HG02840 (cell line): ENCODE results near the gene MMD2.

ENCODE experiments used
- ATAC-seq: cut with Tn5 transposase; IDR thresholded peaks from one replicate; pipeline ENCODE4 v1.9.1; 2021; ENCODE audit warnings: mild to moderate bottlenecking, moderate library complexity, moderate number of reproducible peaks; ENCODE audit not compliant: unreplicated experiment, low FRiP score

The MMD2 gene

GRCh38 chr7:4959893-4960292, 906 bp upstream of the MMD2 start:
- ATAC-seq, result no peak

- no peak for ATAC-seq
Measured at GRCh38 chr7:4959306-4959705, 319 bp upstream of the MMD2 start.

GRCh38 chr7:4957847-4958476, 1.0 kb downstream of the MMD2 start:
- no peak for ATAC-seq

- peak; percentile 63 for ATAC-seq
Measured at GRCh38 chr7:4951903-4952636, 6.9 kb downstream of the MMD2 start.

- no peak for ATAC-seq
Measured at GRCh38 chr7:4951304-4951703, 7.7 kb downstream of the MMD2 start.

- no peak for ATAC-seq
Measured at GRCh38 chr7:4948402-4948801, 10.6 kb downstream of the MMD2 start.

GRCh38 chr7:4945949-4946348, 13.0 kb downstream of the MMD2 start:
- no peak for ATAC-seq

GRCh38 chr7:4944939-4945338, 14.0 kb downstream of the MMD2 start:
- ATAC-seq, result no peak

GRCh38 chr7:4943297-4943696, 15.7 kb downstream of the MMD2 start:
- ATAC-seq, result no peak

GRCh38 chr7:4939971-4940728, 18.8 kb downstream of the MMD2 start:
- no peak for ATAC-seq

GRCh38 chr7:4937411-4937810, 21.6 kb downstream of the MMD2 start:
- ATAC-seq, result no peak

GRCh38 chr7:4934419-4935025, 24.5 kb downstream of the MMD2 start:
- ATAC-seq, result no peak

- ATAC-seq, result no peak
Measured at GRCh38 chr7:4931943-4932342, 27.0 kb downstream of the MMD2 start.

- ATAC-seq, result no peak
Measured at GRCh38 chr7:4929005-4929404, 30.0 kb downstream of the MMD2 start.

GRCh38 chr7:4928445-4928844, 30.5 kb downstream of the MMD2 start:
- no peak for ATAC-seq

- ATAC-seq, result no peak
Measured at GRCh38 chr7:4919969-4920766, 38.8 kb downstream of the MMD2 start.

GRCh38 chr7:4916113-4916512, 42.9 kb downstream of the MMD2 start:
- ATAC-seq, result no peak

GRCh38 chr7:4911111-4911828, 47.7 kb downstream of the MMD2 start:
- no peak for ATAC-seq

GRCh38 chr7:4906682-4907081, 52.3 kb downstream of the MMD2 start:
- ATAC-seq, result no peak

GRCh38 chr7:4905171-4905570, 53.8 kb downstream of the MMD2 start:
- ATAC-seq, result no peak
